GM12872 (cell line): Measurements from ENCODE around the gene ZNF79.

Experiments used
- CTCF ChIP-seq: IDR thresholded peaks from 3 replicates; pipeline ENCODE4 v1.5.1; 2011; ENCODE audit warnings: low read depth, mild to moderate bottlenecking, low read length, moderate library complexity; ENCODE audit not compliant: insufficient read depth

The ZNF79 gene

GRCh38 chr9:127422133-127422782 is 1.9 kb upstream of the ZNF79 start:
- no peak for TF ChIP-seq CTCF

- no peak for TF ChIP-seq CTCF
Observed at GRCh38 chr9:127422787-127423186, 1.4 kb upstream of the ZNF79 start.

GRCh38 chr9:127423476-127423933 is 677 bp upstream of the ZNF79 start:
- no peak for TF ChIP-seq CTCF

GRCh38 chr9:127424676-127424999 is 456 bp downstream of the ZNF79 start:
- TF ChIP-seq CTCF: no peak

- no peak for TF ChIP-seq CTCF
Observed at GRCh38 chr9:127426756-127427155, 2.6 kb downstream of the ZNF79 start.

- TF ChIP-seq CTCF: no peak
Observed at GRCh38 chr9:127428348-127428747, 4.2 kb downstream of the ZNF79 start.

GRCh38 chr9:127430415-127430814 is 6.2 kb downstream of the ZNF79 start:
- TF ChIP-seq CTCF: no peak
